HepG2 (cell line): ENCODE measurements around the gene ZNF148. TPM values are rescaled to one million over a fixed set of nuclear protein-coding genes. Genes with fewer than 3 reads are reported as not detected.

ENCODE experiments used
- ATAC-seq: fragments of 200-7000 bp; cut with Tn5 transposase; 3 replicates; pipeline ENCODE4 v1.9.1; 2020; ENCODE audit warnings: mild to moderate bottlenecking, moderate library complexity
- BruUV-seq: library from RNA; stranded (reverse); fragments of 400-500 nt; replicated peaks from 2 replicates; lab custom pipeline; 2021; lab: Mats Ljungman, UMichigan
- CTCF ChIA-PET: fragments of 300-600 bp; formaldehyde crosslinking; extraction: SDS; loops from one replicate; lab custom pipeline; 2021; ENCODE audit warnings: low total read pairs, inconsistent platforms, low intra/inter-chr PET ratio; lab: Yijun Ruan, JAX
- POLR2A ChIA-PET: fragments of 350-600 bp; sonication (Branson Sonifier 250); formaldehyde crosslinking; loops from one replicate; lab custom pipeline; 2020; ENCODE audit warnings: antibody characterized with exemption, inconsistent platforms; lab: Yijun Ruan, JAX
- DNase-seq: peaks from one replicate; pipeline ENCODE4 v3.0.0-alpha.2; 2015; ENCODE audit warnings: low spot score
- FAIRE-seq: peaks from 3 replicates; lab custom pipeline; 2011; peaks lifted over from hg19 to GRCh38; lab: Jason Lieb, UNC
- H2AFZ ChIP-seq: one replicate; pipeline ENCODE4 v1.6.1; 2011; ENCODE audit warnings: low read length, inconsistent platforms
- H3K27ac ChIP-seq: fragments of 300-600 bp; 3 replicates; pipeline ENCODE4 v1.8.0; 2011; ENCODE audit warnings: mixed run types, mild to moderate bottlenecking, mixed read lengths, low read length, inconsistent platforms; ENCODE audit not compliant: insufficient read depth; ENCODE audit errors: extremely low read length
- H3K27me3 ChIP-seq, 2 experiments: fragments of 200-600 bp in 1 of 2; 2 replicates in 1 of 2; 3 replicates in 1 of 2; pipeline versions ENCODE4 v1.6.0 to v1.8.0; 2011; ENCODE audit warnings: low read length in 2 of 2, mild to moderate bottlenecking in 2 of 2, moderate library complexity in 2 of 2, inconsistent platforms in 1 of 2; ENCODE audit not compliant: insufficient read depth in 2 of 2, control insufficient read depth in 1 of 2
- H3K36me3 ChIP-seq, 2 experiments: fragments of 200-600 bp in 1 of 2; replicated peaks in 1 of 2; 2 replicates in 1 of 2; 3 replicates in 1 of 2; pipeline versions ENCODE4 v1.5.1 to v1.8.0; 2011; ENCODE audit warnings: low read length in 2 of 2, inconsistent platforms in 1 of 2; ENCODE audit not compliant: insufficient read depth in 2 of 2, control insufficient read depth in 1 of 2
- H3K4me1 ChIP-seq: 2 replicates; pipeline ENCODE4 v1.5.1; 2012; ENCODE audit warnings: low read length, inconsistent platforms; ENCODE audit not compliant: insufficient read depth
- H3K4me2 ChIP-seq: 2 replicates; pipeline ENCODE4 v1.6.0; 2011; ENCODE audit warnings: low read depth, low read length, inconsistent platforms
- H3K4me3 ChIP-seq, 3 experiments: fragments of 200-600 bp in 1 of 3; sonication (generic), shearing (Covaris generic) in 1 of 3; replicated peaks in 1 of 3; 2 replicates each; pipeline ENCODE4 v1.5.1; 2011 to 2016; ENCODE audit warnings: low read length in 3 of 3, inconsistent platforms in 2 of 3, low read depth in 2 of 3, mild to moderate bottlenecking in 2 of 3, control low read depth in 1 of 3, mixed read lengths in 1 of 3; ENCODE audit not compliant: insufficient read depth in 1 of 3
- H3K79me2 ChIP-seq: one replicate; pipeline ENCODE4 v1.6.1; 2011; ENCODE audit warnings: low read length, inconsistent platforms; ENCODE audit not compliant: insufficient read depth
- H3K9ac ChIP-seq: 2 replicates; pipeline ENCODE4 v1.6.0; 2011; ENCODE audit warnings: mild to moderate bottlenecking, low read depth, low read length, inconsistent platforms; ENCODE audit not compliant: insufficient read depth
- H3K9me3 ChIP-seq: 2 replicates; pipeline ENCODE4 v1.5.1; 2012; ENCODE audit warnings: mild to moderate bottlenecking, low read length
- H4K20me1 ChIP-seq: 2 replicates; pipeline ENCODE4 v1.6.0; 2011; ENCODE audit warnings: inconsistent platforms, mild to moderate bottlenecking, low read length, moderate library complexity; ENCODE audit not compliant: insufficient read depth
- KDM3A ChIP-seq: IDR thresholded peaks from 2 replicates; pipeline ENCODE4 v1.6.1; 2018; ENCODE audit warnings: low read depth, missing compliant biosample characterization
- NR3C1 ChIP-seq: sonication (generic); formaldehyde crosslinking; IDR thresholded peaks from 2 replicates; pipeline ENCODE4 v1.4.0; 2020; ENCODE audit warnings: missing genetic modification reagents
- ZNF143 ChIP-seq: sonication (generic); formaldehyde crosslinking; IDR thresholded peaks from 2 replicates; pipeline ENCODE4 v1.4.0; 2020; ENCODE audit warnings: missing genetic modification reagents
- ZNF674 ChIP-seq: sonication (generic); formaldehyde crosslinking; IDR thresholded peaks from 2 replicates; pipeline ENCODE4 v1.5.0; 2020; ENCODE audit warnings: low read depth, mild to moderate bottlenecking, missing genetic modification reagents
- WGBS: methylation state at CpG from one replicate; pipeline ENCODE4 v1.1.6; 2017; ENCODE audit warnings: low lambda C conversion rate; 5-methylcytosine and 5-hydroxymethylcytosine counted together
- in situ Hi-C: cut with HindIII; loops from 2 replicates; pipeline ENCODE4 v1.10.0; 2017; ENCODE audit warnings: low pct_unique_long_range_greater_than_20kb; ENCODE audit not compliant: extremely low pct_ligation_motif_present
- intact Hi-C: fragments of 100-400 bp; cut with micrococcal nuclease; formaldehyde crosslinking; loops from one replicate; pipeline ENCODE4 v1.10.0; 2022; ENCODE audit not compliant: unreplicated experiment
- polyA plus RNA-seq, 8 experiments: library from polyadenylated mRNA; depleted of rRNA in 3 of 8; stranded (reverse) in 7 of 8; unstranded in 1 of 8; fragments of >200 nt; fragmentation: Illumina TruSeq in 4 of 8; extraction: Trizol in 4 of 8; gene quantifications; 2 replicates each; pipeline versions ENCODE4 v1.2.1 to v1.2.3, GENCODE V29; 2011 to 2016; ENCODE audit warnings: low read depth in 4 of 8, missing spikeins in 1 of 8, mixed read lengths in 1 of 8; ENCODE audit not compliant: insufficient read depth in 1 of 8
- total RNA-seq, 5 experiments: library from RNA; depleted of rRNA; stranded (reverse); fragments of >200 nt; fragmentation: Illumina TruSeq; extraction: Trizol; gene quantifications; 2 replicates each; pipeline ENCODE4 v1.2.3, GENCODE V29; 2016; ENCODE audit warnings: low read depth in 1 of 5
- TF ChIP-seq, protein P1 (sequence below): sonication (generic); formaldehyde crosslinking; IDR thresholded peaks from 2 replicates; pipeline ENCODE4 v1.8.1; 2023; ENCODE audit warnings: mild to moderate bottlenecking, missing genetic modification reagents
- TF ChIP-seq, protein P2 (sequence below): IDR thresholded peaks from 2 replicates; pipeline ENCODE4 v1.6.1; 2016; ENCODE audit warnings: missing compliant biosample characterization, missing genetic modification reagents, borderline replicate concordance
- TF ChIP-seq, protein P3 (sequence below), 2 experiments: sonication (generic) in 1 of 2; formaldehyde crosslinking in 1 of 2; IDR thresholded peaks; 2 replicates each; pipeline versions ENCODE4 v1.5.1 to v1.6.1; 2011 to 2020; ENCODE audit warnings: borderline replicate concordance in 1 of 2, low read depth in 1 of 2, low read length in 1 of 2, mild to moderate bottlenecking in 1 of 2, missing genetic modification reagents in 1 of 2, moderate library complexity in 1 of 2
- TF ChIP-seq, protein P4 (sequence below): sonication (generic); formaldehyde crosslinking; IDR thresholded peaks from 2 replicates; pipeline ENCODE4 v1.4.0; 2020; ENCODE audit warnings: low read depth, mild to moderate bottlenecking, missing genetic modification reagents
- TF ChIP-seq, protein P5 (sequence below): sonication (generic); formaldehyde crosslinking; conservative IDR thresholded peaks from 2 replicates; pipeline ENCODE4 v1.8.0; 2022; ENCODE audit warnings: mild to moderate bottlenecking, moderate library complexity, missing genetic modification reagents

The ZNF148 gene
- total and polyA plus RNA-seq, 2 of the 13 experiments (the other 11 are each of a cell fraction or from before 2014, with no cell fraction given): 10.6 to 36.1 TPM

DNA sequence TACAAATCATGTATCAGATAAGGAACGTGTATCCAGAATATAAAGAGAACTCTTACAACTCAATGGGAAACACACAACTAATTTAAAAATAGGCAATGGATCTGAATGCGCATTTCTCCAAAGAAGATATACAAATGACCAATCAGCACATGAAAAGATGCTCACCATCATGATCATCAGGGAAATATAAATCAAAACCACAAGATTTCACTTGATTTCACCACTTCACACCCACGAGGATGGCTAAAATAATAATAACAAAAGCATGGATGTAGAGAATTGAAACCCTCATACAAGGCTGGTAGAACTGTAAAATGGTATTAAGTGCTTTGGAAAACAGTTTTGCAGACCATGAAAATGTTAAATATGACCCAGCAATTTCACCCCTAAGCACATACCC, 135.9 kb downstream of the ZNF148 start:
- Histone ChIP-seq H3K27me3 (no peaks in the 10 kb centered on the region; a peak in 1 of 5 replicates), H2AFZ (no peak overlapping the region), H3K4me2 (no peak overlapping the region), H4K20me1 (no peaks in the 10 kb centered on the region), H3K4me1 (peaks cover 9% of the 10 kb centered on the region), H3K79me2 (no peaks in the 10 kb centered on the region), H3K4me3 (no peak overlapping the region), H3K9me3 (no peaks in the 10 kb centered on the region), H3K27ac (no peak overlapping the region), H3K9ac (no peak overlapping the region), H3K36me3 (0 out of 5 replicates have a peak, but pooled peaks cover 0 to 9% of the 10 kb centered on the region in 2 experiments)
- no peak for FAIRE-seq
- ChIA-PET CTCF (no interaction called here), POLR2A (no interaction called here)
- TF ChIP-seq NR3C1 (CRISPR knock-in tag): no peak
- no peak for DNase-seq
- in situ Hi-C loops: no loop called here
- BruUV-seq: no TSS peak
- no peak for ATAC-seq
- intact Hi-C loops: no loop called here
- WGBS: 89% methylated on average over 3 of the region's 3 CpGs

DNA sequence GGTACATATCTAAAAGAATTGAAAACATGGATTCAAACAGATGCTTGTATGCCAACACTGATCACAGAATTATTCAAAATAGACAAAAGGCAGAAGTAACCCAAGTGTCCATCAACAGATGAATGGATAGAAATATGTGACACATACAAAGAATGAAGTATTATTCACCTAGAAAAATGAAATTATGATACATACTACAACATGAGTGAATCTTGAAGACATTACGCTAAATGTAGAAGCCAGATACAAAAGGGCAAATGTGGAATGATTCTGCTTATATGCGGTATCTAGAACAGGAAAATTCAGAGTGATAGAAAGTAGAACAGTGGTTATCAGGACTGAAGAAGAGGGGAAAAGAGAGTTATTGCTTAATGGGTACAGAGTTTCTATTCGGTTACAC, 136.4 kb downstream of the ZNF148 start:
- Histone ChIP-seq H3K27ac (no peak overlapping the region), H3K4me3 (no peak overlapping the region), H3K9me3 (no peaks in the 10 kb centered on the region), H4K20me1 (no peaks in the 10 kb centered on the region), H3K79me2 (no peaks in the 10 kb centered on the region), H2AFZ (no peak overlapping the region), H3K4me1 (peaks cover 9% of the 10 kb centered on the region), H3K9ac (no peak overlapping the region), H3K4me2 (no peak overlapping the region), H3K27me3 (no peaks in the 10 kb centered on the region; a peak in 1 of 5 replicates), H3K36me3 (peaks cover 0 to 9% of the 10 kb centered on the region in 2 experiments; a peak in 1 of 5 replicates)
- no TSS peak for BruUV-seq
- WGBS: 95% methylated on average over 3 of the region's 3 CpGs
- in situ Hi-C loops (no loop called here), intact Hi-C loops (no loop called here)
- DNase-seq (no peak), ATAC-seq (no peak), FAIRE-seq (no peak)
- ChIA-PET POLR2A (no interaction called here), CTCF (no interaction called here)
- TF ChIP-seq KDM3A (CRISPR knock-in tag) (no peak), ZNF143 (CRISPR knock-in tag) (no peak), ZNF674 (CRISPR knock-in tag) (no peak)
- TF ChIP-seq, protein P1, sequence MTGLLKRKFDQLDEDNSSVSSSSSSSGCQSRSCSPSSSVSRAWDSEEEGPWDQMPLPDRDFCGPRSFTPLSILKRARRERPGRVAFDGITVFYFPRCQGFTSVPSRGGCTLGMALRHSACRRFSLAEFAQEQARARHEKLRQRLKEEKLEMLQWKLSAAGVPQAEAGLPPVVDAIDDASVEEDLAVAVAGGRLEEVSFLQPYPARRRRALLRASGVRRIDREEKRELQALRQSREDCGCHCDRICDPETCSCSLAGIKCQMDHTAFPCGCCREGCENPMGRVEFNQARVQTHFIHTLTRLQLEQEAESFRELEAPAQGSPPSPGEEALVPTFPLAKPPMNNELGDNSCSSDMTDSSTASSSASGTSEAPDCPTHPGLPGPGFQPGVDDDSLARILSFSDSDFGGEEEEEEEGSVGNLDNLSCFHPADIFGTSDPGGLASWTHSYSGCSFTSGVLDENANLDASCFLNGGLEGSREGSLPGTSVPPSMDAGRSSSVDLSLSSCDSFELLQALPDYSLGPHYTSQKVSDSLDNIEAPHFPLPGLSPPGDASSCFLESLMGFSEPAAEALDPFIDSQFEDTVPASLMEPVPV: no peak
- TF ChIP-seq, protein P2, sequence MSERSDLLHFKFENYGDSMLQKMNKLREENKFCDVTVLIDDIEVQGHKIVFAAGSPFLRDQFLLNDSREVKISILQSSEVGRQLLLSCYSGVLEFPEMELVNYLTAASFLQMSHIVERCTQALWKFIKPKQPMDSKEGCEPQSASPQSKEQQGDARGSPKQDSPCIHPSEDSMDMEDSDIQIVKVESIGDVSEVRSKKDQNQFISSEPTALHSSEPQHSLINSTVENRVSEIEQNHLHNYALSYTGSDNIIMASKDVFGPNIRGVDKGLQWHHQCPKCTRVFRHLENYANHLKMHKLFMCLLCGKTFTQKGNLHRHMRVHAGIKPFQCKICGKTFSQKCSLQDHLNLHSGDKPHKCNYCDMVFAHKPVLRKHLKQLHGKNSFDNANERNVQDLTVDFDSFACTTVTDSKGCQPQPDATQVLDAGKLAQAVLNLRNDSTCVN (CRISPR knock-in tag): no peak
- TF ChIP-seq, protein P3, sequence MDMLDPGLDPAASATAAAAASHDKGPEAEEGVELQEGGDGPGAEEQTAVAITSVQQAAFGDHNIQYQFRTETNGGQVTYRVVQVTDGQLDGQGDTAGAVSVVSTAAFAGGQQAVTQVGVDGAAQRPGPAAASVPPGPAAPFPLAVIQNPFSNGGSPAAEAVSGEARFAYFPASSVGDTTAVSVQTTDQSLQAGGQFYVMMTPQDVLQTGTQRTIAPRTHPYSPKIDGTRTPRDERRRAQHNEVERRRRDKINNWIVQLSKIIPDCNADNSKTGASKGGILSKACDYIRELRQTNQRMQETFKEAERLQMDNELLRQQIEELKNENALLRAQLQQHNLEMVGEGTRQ (IDR thresholded peaks at IDR 0.05; ENCODE audit: low read depth, low read length): no peak
- TF ChIP-seq, protein P3 (CRISPR knock-in tag; IDR thresholded peaks at IDR 0.05; ENCODE audit: borderline replicate concordance): no peak
- TF ChIP-seq, protein P4, sequence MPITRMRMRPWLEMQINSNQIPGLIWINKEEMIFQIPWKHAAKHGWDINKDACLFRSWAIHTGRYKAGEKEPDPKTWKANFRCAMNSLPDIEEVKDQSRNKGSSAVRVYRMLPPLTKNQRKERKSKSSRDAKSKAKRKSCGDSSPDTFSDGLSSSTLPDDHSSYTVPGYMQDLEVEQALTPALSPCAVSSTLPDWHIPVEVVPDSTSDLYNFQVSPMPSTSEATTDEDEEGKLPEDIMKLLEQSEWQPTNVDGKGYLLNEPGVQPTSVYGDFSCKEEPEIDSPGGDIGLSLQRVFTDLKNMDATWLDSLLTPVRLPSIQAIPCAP (CRISPR knock-in tag): no peak
- TF ChIP-seq, protein P5, sequence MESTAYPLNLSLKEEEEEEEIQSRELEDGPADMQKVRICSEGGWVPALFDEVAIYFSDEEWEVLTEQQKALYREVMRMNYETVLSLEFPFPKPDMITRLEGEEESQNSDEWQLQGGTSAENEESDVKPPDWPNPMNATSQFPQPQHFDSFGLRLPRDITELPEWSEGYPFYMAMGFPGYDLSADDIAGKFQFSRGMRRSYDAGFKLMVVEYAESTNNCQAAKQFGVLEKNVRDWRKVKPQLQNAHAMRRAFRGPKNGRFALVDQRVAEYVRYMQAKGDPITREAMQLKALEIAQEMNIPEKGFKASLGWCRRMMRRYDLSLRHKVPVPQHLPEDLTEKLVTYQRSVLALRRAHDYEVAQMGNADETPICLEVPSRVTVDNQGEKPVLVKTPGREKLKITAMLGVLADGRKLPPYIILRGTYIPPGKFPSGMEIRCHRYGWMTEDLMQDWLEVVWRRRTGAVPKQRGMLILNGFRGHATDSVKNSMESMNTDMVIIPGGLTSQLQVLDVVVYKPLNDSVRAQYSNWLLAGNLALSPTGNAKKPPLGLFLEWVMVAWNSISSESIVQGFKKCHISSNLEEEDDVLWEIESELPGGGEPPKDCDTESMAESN (CRISPR knock-in tag): no peak
